Activated naive CD8-positive, alpha-beta T cell treated with anti-CD3 and anti-CD28 coated beads for 36 hours (primary cell): Measurements from ENCODE around the gene VPS35L. TPM values are rescaled to one million over a fixed set of nuclear protein-coding genes. Genes with fewer than 3 reads are reported as not detected.
A peak's percentile ranks its signal among the peaks of the same experiment; 100 is the strongest.

Experiments used
- DNase-seq: peaks from one replicate; pipeline ENCODE4 v3.0.0; 2021
- H3K27ac Mint-ChIP-seq: one replicate; pipeline ENCODE4 v1.8.0; 2022; ENCODE audit warnings: mild to moderate bottlenecking, moderate library complexity, mixed read lengths
- H3K27me3 Mint-ChIP-seq: one replicate; pipeline ENCODE4 v1.8.0; 2022; ENCODE audit warnings: mild to moderate bottlenecking, mixed read lengths
- H3K36me3 Mint-ChIP-seq: one replicate; pipeline ENCODE4 v1.8.0; 2021; ENCODE audit warnings: mild to moderate bottlenecking, mixed read lengths
- H3K4me1 Mint-ChIP-seq: one replicate; pipeline ENCODE4 v1.8.0; 2021; ENCODE audit warnings: mixed read lengths
- H3K4me3 Mint-ChIP-seq: one replicate; pipeline ENCODE4 v1.8.0; 2022; ENCODE audit warnings: mild to moderate bottlenecking, moderate library complexity, mixed read lengths
- H3K9me3 Mint-ChIP-seq: one replicate; pipeline ENCODE4 v1.8.0; 2022; ENCODE audit warnings: mixed read lengths
- total RNA-seq, 2 experiments: library from RNA; stranded (reverse); gene quantifications; one replicate each; pipeline ENCODE4 v1.2.3, GENCODE V29; 2021

VPS35L gene
- total RNA-seq, result 10 to 100 TPM; 30.2 to 34.1 TPM

DNA sequence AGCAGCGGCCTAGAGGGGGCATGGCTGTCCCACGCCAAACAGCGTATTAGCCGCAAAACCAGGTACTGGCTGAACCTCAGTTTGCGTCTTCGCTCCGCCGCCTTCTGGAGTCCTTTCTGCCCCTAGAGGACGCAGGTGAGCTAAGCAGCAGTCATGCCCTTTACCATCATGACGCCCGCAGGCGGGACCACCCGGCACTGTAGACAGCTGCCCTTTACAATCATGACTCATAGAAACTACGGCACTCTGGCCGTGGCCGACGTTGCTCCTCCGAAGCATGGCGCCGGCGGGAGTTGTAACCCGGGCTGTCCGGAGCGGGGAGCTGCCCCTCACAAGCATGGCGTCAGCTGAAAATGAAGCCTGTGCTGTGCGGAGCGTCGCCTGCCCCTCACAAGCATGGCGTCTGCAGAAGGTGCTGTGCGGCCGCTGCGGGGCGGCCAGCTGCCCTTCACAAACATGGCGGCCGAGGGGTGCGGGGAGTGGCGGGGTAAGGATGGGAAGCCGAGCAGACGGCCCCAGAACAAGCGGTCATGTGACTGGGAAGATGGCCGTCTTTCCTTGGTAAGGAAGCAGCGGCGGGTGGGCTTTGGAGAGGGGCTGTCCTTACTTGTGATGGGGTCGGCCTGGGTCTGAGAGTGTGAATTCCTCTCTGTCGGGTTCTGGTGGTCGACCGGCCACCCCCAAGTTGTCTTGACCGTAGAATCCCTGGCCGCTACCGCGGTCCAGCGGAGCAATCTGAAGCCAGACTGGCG lies at the start of gene VPS35L:
TSS of gene VPS35L (plus strand) at position 518 of the 752 bp plus-strand sequence. CDS start at position 545, 27 bp downstream.
- Mint-ChIP-seq H3K9me3 (no peaks in the 10 kb centered on the region), H3K27ac (peak within 1 kb of the TSS; percentile 72), H3K4me1 (peaks cover 16% of the 10 kb centered on the region), H3K36me3 (no peaks in the 10 kb centered on the region), H3K4me3 (peak within 1 kb of the TSS; percentile 86), H3K27me3 (no peaks in the 10 kb centered on the region)
- peak; percentile 96 for DNase-seq

- H3K27ac Mint-ChIP-seq, result no peak overlapping the region
- no peak for DNase-seq
- no peaks in the 10 kb centered on the region for H3K9me3 Mint-ChIP-seq
- no peaks in the 10 kb centered on the region for H3K27me3 Mint-ChIP-seq
- H3K4me1 Mint-ChIP-seq, result no peaks in the 10 kb centered on the region
- H3K4me3 Mint-ChIP-seq, result no peak overlapping the region
- H3K36me3 Mint-ChIP-seq, result peaks cover 8% of the 10 kb centered on the region
Observed at GRCh38 chr16:19506965-19507364, 48.5 kb upstream of the VPS35L start.

DNA sequence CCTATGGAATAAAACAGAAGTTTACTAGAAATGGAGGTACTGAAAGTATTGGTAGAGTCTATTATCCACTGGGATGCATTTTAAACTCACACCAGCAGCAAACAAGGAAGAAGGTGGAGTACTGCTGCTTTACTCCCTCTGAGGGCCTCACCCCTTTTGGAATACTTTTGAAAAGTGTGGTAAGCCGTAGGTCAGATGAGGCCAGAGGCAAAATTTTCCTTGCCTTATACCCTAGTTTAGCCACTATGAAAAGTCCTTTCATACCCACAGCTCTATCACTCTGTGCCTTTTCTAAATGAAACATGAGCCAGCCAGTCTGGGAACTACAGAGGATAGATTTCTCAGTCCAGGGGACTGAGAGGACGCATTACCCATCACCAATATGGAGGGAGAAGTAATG lies 47.6 kb upstream of the VPS35L start:
- Mint-ChIP-seq H3K27ac (no peak overlapping the region), H3K36me3 (peaks cover 10% of the 10 kb centered on the region), H3K4me1 (no peaks in the 10 kb centered on the region), H3K9me3 (no peaks in the 10 kb centered on the region), H3K4me3 (no peak overlapping the region), H3K27me3 (no peaks in the 10 kb centered on the region)
- no peak for DNase-seq

- peaks cover 34% of the 10 kb centered on the region for H3K36me3 Mint-ChIP-seq
- H3K4me1 Mint-ChIP-seq, result peaks cover 8% of the 10 kb centered on the region
- no peak overlapping the region for H3K4me3 Mint-ChIP-seq
- no peak overlapping the region for H3K27ac Mint-ChIP-seq
- H3K27me3 Mint-ChIP-seq, result no peaks in the 10 kb centered on the region
- DNase-seq, result no peak
- H3K9me3 Mint-ChIP-seq, result no peaks in the 10 kb centered on the region
Observed at GRCh38 chr16:19512297-19512696, 43.2 kb upstream of the VPS35L start.

DNA sequence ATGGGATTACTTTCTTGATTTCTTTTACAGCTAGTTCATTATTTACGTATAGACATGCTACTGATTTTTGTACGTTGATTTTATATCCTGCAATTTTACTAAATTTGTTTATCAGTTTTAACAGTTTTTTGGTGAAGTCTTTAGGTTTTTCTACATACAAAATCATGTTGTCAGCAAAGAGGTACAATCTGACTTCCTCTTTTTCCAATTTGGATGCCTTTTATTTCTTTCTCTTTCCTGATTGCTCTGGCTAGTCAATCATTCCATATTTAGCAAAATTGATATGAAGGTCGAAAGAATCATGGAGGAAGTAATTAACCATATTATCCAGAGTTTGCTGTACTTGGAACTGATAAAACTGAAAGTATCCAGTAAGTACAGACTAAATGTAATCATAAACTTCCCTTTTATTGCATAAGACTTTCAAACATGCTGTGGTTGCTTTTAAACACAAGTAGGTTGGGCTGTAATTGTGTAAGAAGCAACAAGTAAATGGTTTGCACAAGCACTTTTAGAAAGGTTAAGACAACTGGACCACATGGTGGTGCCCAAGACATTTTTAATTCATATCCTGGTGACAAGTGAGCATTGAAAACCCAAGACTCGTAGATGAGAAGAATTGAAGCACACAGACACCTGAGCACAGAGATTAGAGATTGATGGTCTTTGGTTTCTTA lies 42.0 kb upstream of the VPS35L start:
- no peaks in the 10 kb centered on the region for H3K27me3 Mint-ChIP-seq
- no peaks in the 10 kb centered on the region for H3K9me3 Mint-ChIP-seq
- no peak for DNase-seq
- peaks cover 13% of the 10 kb centered on the region for H3K4me1 Mint-ChIP-seq
- no peak overlapping the region for H3K27ac Mint-ChIP-seq
- H3K4me3 Mint-ChIP-seq, result no peak overlapping the region
- H3K36me3 Mint-ChIP-seq, result peaks cover 37% of the 10 kb centered on the region

- DNase-seq, result no peak
- no peaks in the 10 kb centered on the region for H3K27me3 Mint-ChIP-seq
Observed at GRCh38 chr16:19515757-19516156, 39.7 kb upstream of the VPS35L start.

DNA sequence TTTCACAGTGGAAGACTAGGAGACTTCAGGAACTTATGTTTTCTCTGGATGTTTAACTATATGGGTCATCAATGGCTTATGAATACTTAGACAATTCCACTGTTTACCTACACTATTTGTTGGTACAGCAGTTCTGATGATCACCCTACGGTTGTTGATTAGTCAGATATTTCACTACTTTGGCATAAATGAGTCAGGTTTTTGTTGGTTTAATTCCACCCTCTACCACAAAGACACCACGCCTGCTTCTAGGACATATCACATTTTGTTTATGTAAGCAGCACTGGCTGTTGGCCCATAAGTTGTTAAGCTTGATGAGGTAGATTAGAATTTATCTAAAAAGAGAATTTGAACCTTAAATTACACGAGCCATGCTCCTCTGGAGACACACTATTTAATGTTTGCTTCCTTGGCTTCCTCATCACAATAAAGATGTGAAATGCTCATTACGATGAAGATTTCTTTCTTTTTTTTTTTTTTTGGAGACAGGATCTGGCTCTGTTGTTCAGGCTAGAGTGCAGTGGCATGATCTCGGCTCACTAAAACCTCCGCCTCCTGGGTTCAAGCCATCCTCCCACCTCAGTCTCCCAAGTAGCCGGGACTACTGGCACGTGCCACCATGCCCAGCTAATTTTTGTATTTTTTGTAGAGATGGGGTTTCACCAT lies 37.9 kb upstream of the VPS35L start:
- Mint-ChIP-seq H3K4me3 (no peak overlapping the region), H3K4me1 (peaks cover 33% of the 10 kb centered on the region), H3K9me3 (no peaks in the 10 kb centered on the region), H3K27ac (no peak overlapping the region), H3K36me3 (peaks cover 35% of the 10 kb centered on the region), H3K27me3 (no peaks in the 10 kb centered on the region)
- DNase-seq, result no peak

More at GRCh38 chr16:19515757-19516156, 39.7 kb upstream of the VPS35L start:
- Mint-ChIP-seq H3K4me1 (peaks cover 25% of the 10 kb centered on the region), H3K4me3 (no peak overlapping the region), H3K36me3 (peaks cover 41% of the 10 kb centered on the region), H3K27ac (no peak overlapping the region), H3K9me3 (no peaks in the 10 kb centered on the region)

DNA sequence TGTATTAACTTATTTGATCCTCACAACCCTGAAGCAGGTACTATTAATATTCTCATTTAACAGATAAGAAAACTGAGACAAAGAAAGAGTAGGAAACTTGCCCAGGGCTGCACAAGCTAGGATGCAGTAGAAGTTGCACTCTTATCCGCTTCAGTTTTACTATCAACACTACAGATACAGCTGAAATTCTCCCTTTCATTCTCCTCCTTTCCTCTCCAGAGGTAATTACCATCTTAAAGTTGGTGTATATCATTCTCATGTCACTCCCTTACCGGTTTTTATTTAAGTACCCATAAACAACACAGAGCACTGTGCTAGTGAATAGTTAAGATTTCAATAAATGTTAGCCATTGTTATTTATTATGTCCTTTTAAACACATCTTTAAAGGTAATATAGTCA lies 37.1 kb upstream of the VPS35L start:
- no peak for DNase-seq
- Mint-ChIP-seq H3K4me3 (no peak overlapping the region), H3K4me1 (peaks cover 33% of the 10 kb centered on the region), H3K27me3 (no peaks in the 10 kb centered on the region), H3K27ac (no peak overlapping the region), H3K9me3 (no peaks in the 10 kb centered on the region), H3K36me3 (peaks cover 28% of the 10 kb centered on the region)

GRCh38 chr16:19520861-19521331 lies 34.6 kb upstream of the VPS35L start:
- H3K27ac Mint-ChIP-seq, result peak overlapping the region; percentile 87
- H3K9me3 Mint-ChIP-seq, result no peaks in the 10 kb centered on the region
- DNase-seq, result peak; percentile 5
- H3K27me3 Mint-ChIP-seq, result no peaks in the 10 kb centered on the region
- H3K4me1 Mint-ChIP-seq, result peaks cover 41% of the 10 kb centered on the region
- H3K36me3 Mint-ChIP-seq, result peaks cover 21% of the 10 kb centered on the region
- peak overlapping the region; percentile 93 for H3K4me3 Mint-ChIP-seq

GRCh38 chr16:19521471-19522396 lies 33.8 kb upstream of the VPS35L start, which contains the start of gene GDE1:
Gene GDE1, minus strand, starts transcription at chr16:19522098. Its CDS starts 134 bp downstream, at chr16:19521964.
- peak within 1 kb of the TSS; percentile 93 for H3K4me3 Mint-ChIP-seq
- DNase-seq, result peak; percentile 93
- peak within 1 kb of the TSS; percentile 87 for H3K27ac Mint-ChIP-seq
- H3K4me1 Mint-ChIP-seq, result peaks cover 38% of the 10 kb centered on the region
- H3K36me3 Mint-ChIP-seq, result peaks cover 23% of the 10 kb centered on the region
- no peaks in the 10 kb centered on the region for H3K27me3 Mint-ChIP-seq
- no peaks in the 10 kb centered on the region for H3K9me3 Mint-ChIP-seq

- H3K36me3 Mint-ChIP-seq, result peaks cover 18% of the 10 kb centered on the region
- H3K9me3 Mint-ChIP-seq, result no peaks in the 10 kb centered on the region
- H3K27me3 Mint-ChIP-seq, result no peaks in the 10 kb centered on the region
- DNase-seq, result no peak
- peak overlapping the region; percentile 93 for H3K4me3 Mint-ChIP-seq
- peak overlapping the region; percentile 67 for H3K27ac Mint-ChIP-seq
- peaks cover 32% of the 10 kb centered on the region for H3K4me1 Mint-ChIP-seq
Observed at GRCh38 chr16:19522397-19522732, 33.1 kb upstream of the VPS35L start.

GRCh38 chr16:19522760-19523159 lies 32.7 kb upstream of the VPS35L start:
- DNase-seq, result no peak
- Mint-ChIP-seq H3K27ac (no peak overlapping the region), H3K36me3 (peaks cover 16% of the 10 kb centered on the region), H3K9me3 (no peaks in the 10 kb centered on the region), H3K4me3 (no peak overlapping the region), H3K4me1 (peaks cover 30% of the 10 kb centered on the region), H3K27me3 (no peaks in the 10 kb centered on the region)

- Mint-ChIP-seq H3K4me1 (peaks cover 30% of the 10 kb centered on the region), H3K9me3 (no peaks in the 10 kb centered on the region), H3K4me3 (no peak overlapping the region), H3K36me3 (peaks cover 17% of the 10 kb centered on the region), H3K27ac (no peak overlapping the region), H3K27me3 (no peaks in the 10 kb centered on the region)
- DNase-seq, result no peak
Observed at GRCh38 chr16:19523184-19523558, 32.3 kb upstream of the VPS35L start.

GRCh38 chr16:19523559-19524355 lies 31.7 kb upstream of the VPS35L start, which contains the start of gene CCP110:
Gene CCP110, plus strand, starts transcription at chr16:19523942. Its CDS starts 3,940 bp downstream, at chr16:19527882.
- Mint-ChIP-seq H3K4me1 (peaks cover 26% of the 10 kb centered on the region), H3K27ac (peak within 1 kb of the TSS; percentile 92), H3K27me3 (no peaks in the 10 kb centered on the region), H3K9me3 (no peaks in the 10 kb centered on the region), H3K36me3 (peaks cover 19% of the 10 kb centered on the region), H3K4me3 (peak within 1 kb of the TSS; percentile 98)
- DNase-seq, result peak; percentile 95
